OCI-LY1 (cell line): ENCODE measurements around the gene EEF2K.
"Not testable (repeated sequence)": the region's sequence is repeated elsewhere in the genome, so short reads cannot be mapped to it uniquely, and the experiment has no call there.

Source experiments
- H2AFZ ChIP-seq: fragments of 200-600 bp; sonication (generic), shearing (Covaris generic); 2 replicates; pipeline ENCODE4 v1.6.0; 2014; ENCODE audit warnings: antibody characterized with exemption, mild to moderate bottlenecking, low read length
- H3F3A ChIP-seq: fragments of 200-600 bp; sonication (generic), shearing (Covaris generic); 2 replicates; pipeline ENCODE4 v1.6.0; 2014; ENCODE audit warnings: mild to moderate bottlenecking, antibody characterized with exemption, low read length, moderate library complexity; ENCODE audit not compliant: insufficient read depth
- H3K27ac ChIP-seq: fragments of 200-600 bp; sonication (generic); 2 replicates; pipeline ENCODE4 v1.5.1; 2014; ENCODE audit warnings: low read length, mixed run types, mild to moderate bottlenecking, low read depth; ENCODE audit not compliant: poor library complexity, severe bottlenecking
- H3K27me3 ChIP-seq: fragments of 200-600 bp; sonication (generic); 2 replicates; pipeline ENCODE4 v1.6.0; 2014; ENCODE audit warnings: antibody characterized with exemption, mild to moderate bottlenecking, low read length, moderate library complexity; ENCODE audit not compliant: insufficient read depth
- H3K36me3 ChIP-seq: fragments of 200-600 bp; sonication (generic); 2 replicates; pipeline ENCODE4 v1.6.1; 2014; ENCODE audit warnings: mild to moderate bottlenecking, antibody characterized with exemption, low read length, moderate library complexity, mixed read lengths; ENCODE audit not compliant: insufficient read depth
- H3K4me1 ChIP-seq: fragments of 200-600 bp; sonication (generic); 2 replicates; pipeline ENCODE4 v1.5.1; 2014; ENCODE audit warnings: mild to moderate bottlenecking, low read length, moderate library complexity; ENCODE audit not compliant: insufficient read depth, severe bottlenecking
- H3K4me2 ChIP-seq: fragments of 200-600 bp; sonication (generic), shearing (Covaris generic); 2 replicates; pipeline ENCODE4 v1.6.1; 2014; ENCODE audit warnings: low read length
- H3K4me3 ChIP-seq: fragments of 200-600 bp; sonication (generic); 2 replicates; pipeline ENCODE4 v1.5.1; 2014; ENCODE audit warnings: low read length, low read depth, mild to moderate bottlenecking, mixed read lengths; ENCODE audit not compliant: poor library complexity, severe bottlenecking
- H3K79me2 ChIP-seq: fragments of 200-600 bp; shearing (Covaris generic); 2 replicates; pipeline ENCODE4 v1.6.1; 2016; ENCODE audit warnings: mixed run types, low read length, mixed read lengths; ENCODE audit not compliant: insufficient read depth
- H3K9ac ChIP-seq: fragments of 200-600 bp; sonication (generic), shearing (Covaris generic); 2 replicates; pipeline ENCODE4 v1.6.1; 2014; ENCODE audit warnings: mild to moderate bottlenecking, low read length, mixed read lengths
- H3K9me2 ChIP-seq: fragments of 200-600 bp; sonication (generic), shearing (Covaris generic); 2 replicates; pipeline ENCODE4 v1.6.1; 2014; ENCODE audit warnings: low read depth, mild to moderate bottlenecking, low read length, mixed read lengths
- H3K9me3 ChIP-seq: fragments of 200-600 bp; shearing (Covaris generic); 2 replicates; pipeline ENCODE4 v1.6.1; 2014; ENCODE audit warnings: low read length, mixed read lengths
- H4K20me1 ChIP-seq: fragments of 200-600 bp; sonication (generic), shearing (Covaris generic); 2 replicates; pipeline ENCODE4 v1.6.0; 2016; ENCODE audit warnings: mild to moderate bottlenecking, low read length; ENCODE audit not compliant: insufficient read depth
- EZH2 ChIP-seq: fragments of 200-600 bp; sonication (generic), shearing (Covaris generic); IDR thresholded peaks from 2 replicates; pipeline ENCODE4 v1.8.0; 2017; ENCODE audit warnings: borderline replicate concordance, mixed run types, mild to moderate bottlenecking, antibody characterized with exemption, low read length, moderate library complexity, mixed read lengths
- TF ChIP-seq, protein P1 (sequence below): fragments of 200-600 bp; sonication (generic), shearing (Covaris generic); IDR thresholded peaks from 2 replicates; pipeline ENCODE4 v1.5.1; 2017; ENCODE audit warnings: mild to moderate bottlenecking, antibody characterized with exemption, low read length, moderate library complexity, mixed read lengths

EEF2K gene

DNA sequence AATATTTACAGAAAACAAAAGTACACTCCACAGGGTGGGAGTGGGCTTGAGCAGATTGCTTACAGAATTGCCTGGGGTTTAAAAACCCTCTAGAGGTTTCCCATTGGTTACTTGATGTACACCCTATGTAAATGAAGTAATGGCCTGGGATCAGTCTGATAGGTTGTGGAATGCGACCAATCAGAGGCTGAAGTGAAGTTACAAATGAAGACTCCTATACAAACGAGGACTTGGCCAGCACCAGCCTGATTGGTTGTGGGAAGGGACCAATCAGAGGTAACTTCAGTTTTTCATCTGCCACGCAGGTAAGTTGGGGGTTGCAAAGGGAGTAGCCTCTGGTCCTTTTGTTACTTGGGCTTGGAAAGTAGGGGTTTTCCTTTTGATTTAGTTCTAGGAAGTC is 8.8 kb downstream of the EEF2K start:
- H3K36me3 ChIP-seq, result peaks cover 44% of the 10 kb centered on the region
- peaks cover 12% of the 10 kb centered on the region; the same call in 1 of the 2 replicates for H3K79me2 ChIP-seq
- H3K4me3 ChIP-seq, result no peak overlapping the region
- H3K4me2 ChIP-seq, result no peak overlapping the region
- H2AFZ ChIP-seq, result no peak overlapping the region
- no peak for TF ChIP-seq EZH2
- TF ChIP-seq, protein P1, sequence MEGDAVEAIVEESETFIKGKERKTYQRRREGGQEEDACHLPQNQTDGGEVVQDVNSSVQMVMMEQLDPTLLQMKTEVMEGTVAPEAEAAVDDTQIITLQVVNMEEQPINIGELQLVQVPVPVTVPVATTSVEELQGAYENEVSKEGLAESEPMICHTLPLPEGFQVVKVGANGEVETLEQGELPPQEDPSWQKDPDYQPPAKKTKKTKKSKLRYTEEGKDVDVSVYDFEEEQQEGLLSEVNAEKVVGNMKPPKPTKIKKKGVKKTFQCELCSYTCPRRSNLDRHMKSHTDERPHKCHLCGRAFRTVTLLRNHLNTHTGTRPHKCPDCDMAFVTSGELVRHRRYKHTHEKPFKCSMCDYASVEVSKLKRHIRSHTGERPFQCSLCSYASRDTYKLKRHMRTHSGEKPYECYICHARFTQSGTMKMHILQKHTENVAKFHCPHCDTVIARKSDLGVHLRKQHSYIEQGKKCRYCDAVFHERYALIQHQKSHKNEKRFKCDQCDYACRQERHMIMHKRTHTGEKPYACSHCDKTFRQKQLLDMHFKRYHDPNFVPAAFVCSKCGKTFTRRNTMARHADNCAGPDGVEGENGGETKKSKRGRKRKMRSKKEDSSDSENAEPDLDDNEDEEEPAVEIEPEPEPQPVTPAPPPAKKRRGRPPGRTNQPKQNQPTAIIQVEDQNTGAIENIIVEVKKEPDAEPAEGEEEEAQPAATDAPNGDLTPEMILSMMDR, result no peak
- H3K9ac ChIP-seq, result no peak overlapping the region
- peaks cover 4% of the 10 kb centered on the region for H3K9me3 ChIP-seq
- H3K27ac ChIP-seq, result peak overlapping the region; percentile 89
- no peaks in the 10 kb centered on the region for H3F3A ChIP-seq
- no peaks in the 10 kb centered on the region for H3K27me3 ChIP-seq
- H3K9me2 ChIP-seq, result no peaks in the 10 kb centered on the region
- peaks cover 46% of the 10 kb centered on the region for H3K4me1 ChIP-seq
- no peaks in the 10 kb centered on the region for H4K20me1 ChIP-seq

DNA sequence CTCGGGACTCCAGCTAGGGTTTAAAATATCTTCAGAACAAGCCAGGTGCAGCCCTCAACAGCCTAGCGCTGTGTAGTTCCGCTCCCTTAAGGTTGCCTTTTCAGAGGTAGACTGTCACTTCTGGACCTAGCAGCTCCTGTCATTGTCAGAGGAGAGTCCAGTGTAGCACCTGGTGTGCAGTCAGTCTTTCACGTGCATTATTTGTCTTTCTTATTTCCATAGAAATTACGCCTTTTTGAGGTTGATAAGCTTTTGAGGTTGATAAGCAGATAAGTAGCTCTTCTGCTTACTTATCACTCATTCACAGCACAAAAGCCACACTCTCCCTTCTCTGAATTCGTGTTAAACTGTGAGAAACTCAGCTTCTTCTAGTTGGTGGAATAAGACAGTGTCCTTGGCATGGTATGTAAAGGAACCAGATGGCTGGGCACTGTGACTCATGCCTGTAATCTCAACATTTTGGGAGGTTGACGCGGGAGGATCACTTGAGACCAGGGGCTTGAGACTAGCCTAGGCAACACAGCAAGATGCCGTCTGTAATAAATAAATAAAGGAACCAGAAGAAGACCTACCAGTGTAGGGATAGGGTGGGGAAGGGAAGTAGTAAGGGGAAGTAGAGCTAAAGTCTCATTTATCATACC is 10.2 kb downstream of the EEF2K start:
- Histone ChIP-seq H3F3A (no peaks in the 10 kb centered on the region), H3K9me3 (no peaks in the 10 kb centered on the region), H3K9ac (peak overlapping the region; percentile 14; the same call in 1 of the 2 replicates), H3K27me3 (no peaks in the 10 kb centered on the region), H3K4me1 (peaks cover 37% of the 10 kb centered on the region), H3K9me2 (no peaks in the 10 kb centered on the region), H3K4me3 (no peak overlapping the region), H3K4me2 (peak overlapping the region; percentile 55), H3K36me3 (peaks cover 38% of the 10 kb centered on the region), H3K27ac (peak overlapping the region; percentile 89), H3K79me2 (0 out of 2 replicates have a peak, but pooled peaks cover 6% of the 10 kb centered on the region), H2AFZ (no peak overlapping the region), H4K20me1 (no peaks in the 10 kb centered on the region)
- no peak for TF ChIP-seq EZH2
- TF ChIP-seq, protein P1, result no peak

GRCh38 chr16:22216832-22217225 is 10.8 kb downstream of the EEF2K start:
- H3K4me2 ChIP-seq, result not testable (repeated sequence)
- H3K4me1 ChIP-seq, result peaks cover 37% of the 10 kb centered on the region

More at GRCh38 chr16:22216832-22217225, 10.8 kb downstream of the EEF2K start:
- Histone ChIP-seq H3K36me3 (peaks cover 33% of the 10 kb centered on the region), H3K27ac (peak overlapping the region; percentile 89)
- H3K9ac ChIP-seq, H3K9me2 ChIP-seq, H3K27me3 ChIP-seq, H4K20me1 ChIP-seq, H3K79me2 ChIP-seq, H3F3A ChIP-seq, H2AFZ ChIP-seq, H3K9me3 ChIP-seq, H3K4me3 ChIP-seq: not testable (repeated sequence)
